ENCODE measurements around the gene SMR3B. TPM values are rescaled to one million over a fixed set of nuclear protein-coding genes. Genes with fewer than 3 reads are reported as not detected.

The SMR3B gene
- total RNA-seq, 1 donor from 2014 or later: not detected

GRCh38 chr4:70437197-70437596, 54.3 kb downstream of the SMR3B start:
- intact Hi-C loops (cut with DNase I): no loop called here
- no peak for DNase-seq (ENCODE audit: low spot score)
- ATAC-seq: no peak

Other genes with a start within 250 kb of the SMR3B start
- not detected for gene PRR27, start 228.9 kb upstream of the SMR3B start, total RNA-seq
- not detected for gene ODAM, start 187.4 kb upstream of the SMR3B start, total RNA-seq
- not detected for gene FDCSP, start 157.0 kb upstream of the SMR3B start, total RNA-seq
- not detected for gene CSN3, start 140.5 kb upstream of the SMR3B start, total RNA-seq
- not detected for gene CABS1, start 48.1 kb upstream of the SMR3B start, total RNA-seq
- gene SMR3A, start 22.4 kb upstream of the SMR3B start, total RNA-seq: not detected
- not detected for gene OPRPN, start 14.8 kb downstream of the SMR3B start, total RNA-seq
- not detected for gene MUC7, start 89.1 kb downstream of the SMR3B start, total RNA-seq
- not detected for gene AMTN, start 135.4 kb downstream of the SMR3B start, total RNA-seq
- not detected for gene AMBN, start 209.1 kb downstream of the SMR3B start, total RNA-seq
- gene ENAM, start 245.6 kb downstream of the SMR3B start, total RNA-seq: not detected

Data from sciatic nerve (tissue), 2 donors.